ENCODE data around the gene BEST3.
"Not testable (repeated sequence)": the region's sequence is repeated elsewhere in the genome, so short reads cannot be mapped to it uniquely, and the experiment has no call there.

The BEST3 gene

GRCh38 chr12:69649529-69649928 is 49.6 kb downstream of the BEST3 start:
- DNase-seq, result no peak

DNA sequence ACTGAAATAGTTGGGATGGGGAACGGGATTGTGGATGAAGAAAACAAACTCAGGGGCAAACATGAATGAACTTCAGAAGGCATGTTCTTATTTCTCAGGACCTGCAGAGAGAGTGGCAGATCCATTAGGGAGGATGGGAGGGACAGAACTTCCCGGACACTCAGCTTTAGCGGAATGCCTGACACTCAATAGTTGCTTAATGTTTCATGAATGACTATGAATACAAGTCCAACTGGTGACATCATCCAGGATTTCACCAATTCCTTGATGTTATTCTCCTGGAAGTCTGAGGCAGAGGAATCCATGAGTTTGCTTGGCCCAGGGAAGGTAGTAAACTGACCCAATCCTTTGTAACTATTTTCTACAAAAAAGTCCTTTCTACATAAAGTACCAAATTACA is 50.6 kb downstream of the BEST3 start:
- DNase-seq, result no peak

GRCh38 chr12:69647178-69647577 is 51.9 kb downstream of the BEST3 start:
- DNase-seq, result no peak

DNA sequence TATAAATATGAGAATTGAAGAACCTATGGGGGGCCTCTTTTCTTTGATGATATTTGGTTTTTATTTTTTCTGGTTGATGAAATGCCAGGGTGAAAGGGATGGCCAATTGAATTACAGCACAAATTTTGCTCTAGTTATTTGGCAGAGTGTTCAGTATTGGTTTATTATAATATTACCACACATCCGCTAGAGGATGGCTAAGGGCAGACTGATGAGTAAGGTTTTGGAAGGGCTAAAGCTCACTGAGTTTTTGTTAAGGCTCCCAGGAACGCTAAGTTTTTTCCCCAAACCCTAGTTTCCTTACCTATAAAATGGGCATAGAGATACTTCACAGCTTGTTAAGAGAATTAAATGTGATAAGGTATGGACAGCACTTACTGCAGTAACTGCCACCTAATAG is 54.1 kb downstream of the BEST3 start:
- no peak for DNase-seq

DNA sequence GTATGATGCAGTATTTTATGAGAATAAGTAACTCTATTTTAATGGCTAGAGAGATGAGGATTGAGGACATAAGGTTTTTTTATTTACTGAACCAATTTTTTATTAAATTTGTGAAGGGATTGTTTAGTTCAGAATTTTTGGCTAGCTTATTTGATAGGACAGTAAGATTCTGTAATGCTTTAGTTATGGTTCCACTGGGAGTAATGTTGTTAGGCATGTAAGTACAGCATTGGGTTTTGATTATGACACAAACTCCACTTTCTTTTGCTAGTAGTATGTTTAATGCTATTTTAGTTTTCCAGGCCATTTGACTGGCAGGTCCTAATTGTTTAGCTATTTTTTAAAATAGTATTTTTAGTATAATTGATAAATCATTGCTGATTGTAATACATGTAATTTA is 54.6 kb downstream of the BEST3 start:
- no peak for DNase-seq

DNA sequence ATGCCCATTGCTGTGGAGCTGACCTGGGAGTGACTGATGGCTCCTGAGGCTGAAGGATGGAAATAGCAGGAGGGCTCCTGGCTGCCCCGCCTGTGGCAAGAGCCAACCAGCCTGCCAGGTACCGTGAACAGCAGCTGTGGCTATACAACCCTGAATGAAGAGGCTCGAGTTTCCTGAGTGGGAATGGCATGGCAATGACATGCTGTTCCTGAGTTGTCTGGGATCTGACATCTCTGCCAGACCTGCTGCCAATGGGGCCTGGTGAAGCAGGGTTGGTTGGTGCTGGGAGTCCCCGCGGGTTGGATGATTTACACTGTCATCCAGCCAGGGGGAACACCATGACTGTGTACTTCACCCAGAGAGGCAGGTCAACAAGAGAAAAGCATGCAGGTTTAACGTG is 56.6 kb downstream of the BEST3 start:
- no peak for DNase-seq

GRCh38 chr12:69641546-69641945 is 57.6 kb downstream of the BEST3 start:
- no peak for DNase-seq

DNA sequence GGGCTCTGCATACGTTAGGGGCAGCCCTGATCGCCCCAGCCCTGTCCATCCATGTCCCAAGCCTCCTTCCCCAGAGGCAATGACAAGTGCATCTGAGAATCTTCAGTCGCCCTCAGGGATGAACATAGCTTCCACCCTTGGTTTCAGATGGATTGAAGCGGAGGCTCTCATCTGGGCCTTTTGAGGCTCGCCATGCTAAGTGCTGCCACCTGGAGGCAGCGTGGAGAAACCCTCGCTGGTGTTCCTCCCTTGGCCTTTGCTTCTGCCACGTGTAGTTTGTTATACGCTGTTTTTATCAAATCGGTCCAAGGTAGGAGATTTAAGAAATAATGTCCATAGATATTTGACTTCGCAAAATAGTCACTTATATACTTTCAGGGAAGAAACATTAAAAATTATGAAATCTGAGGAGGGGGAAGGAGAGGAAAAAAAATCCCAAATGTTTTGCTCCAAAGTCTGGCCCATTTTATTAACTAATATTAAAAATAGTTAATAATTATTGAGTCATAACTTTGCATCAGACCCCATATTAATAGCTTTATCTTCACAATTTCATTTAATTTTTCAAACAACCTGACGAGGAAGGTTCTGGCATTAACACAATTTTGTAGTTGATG is 59.6 kb downstream of the BEST3 start:
- DNase-seq, result peak in 29 of 51 donors; percentile 3 to 70 (median 21)

- DNase-seq, result no peak
These were observed 66.0 kb downstream of the BEST3 start for GRCh38 chr12:69633061-69633460.

- no peak for DNase-seq
These were observed 68.9 kb downstream of the BEST3 start for GRCh38 chr12:69630191-69630590.

DNA sequence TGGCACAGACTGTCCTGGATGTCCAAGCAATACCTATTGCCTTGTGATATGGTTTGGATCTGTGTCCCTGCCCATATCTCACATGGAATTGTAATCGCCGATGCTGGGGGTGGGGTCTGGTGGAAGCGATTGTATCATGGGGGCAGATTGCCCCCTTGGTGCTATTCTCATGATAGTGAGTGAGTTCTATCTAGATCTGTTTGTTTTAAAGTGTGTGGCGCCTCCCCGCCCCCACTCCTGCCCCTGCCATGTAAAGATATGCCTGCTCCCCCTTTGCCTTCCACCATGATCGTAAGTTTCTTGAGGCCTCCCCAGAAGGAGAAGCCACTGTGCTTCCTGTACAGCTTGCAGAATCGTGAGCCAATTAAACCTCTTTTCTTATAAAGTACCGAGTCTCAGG is 71.6 kb downstream of the BEST3 start:
- DNase-seq, result no peak

DNA sequence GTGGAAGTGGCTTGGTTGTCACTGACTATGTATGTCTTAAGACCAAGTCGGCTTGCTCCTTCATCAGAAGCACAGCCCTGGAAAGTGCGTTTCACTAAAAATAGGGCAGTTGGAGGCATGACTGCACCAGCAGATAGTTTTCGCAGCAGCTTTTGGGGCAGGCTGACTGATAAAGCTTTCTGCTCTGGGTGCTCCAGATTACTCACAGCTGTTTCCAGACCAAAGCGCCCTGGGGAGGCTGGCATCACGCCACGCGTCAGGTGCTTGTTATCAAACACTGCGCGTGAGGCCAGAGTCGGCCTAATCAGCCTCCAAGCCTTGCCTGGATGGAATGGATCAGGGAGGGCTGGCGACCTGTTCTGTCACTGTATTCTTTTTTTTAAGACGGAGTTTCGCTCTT is 75.1 kb downstream of the BEST3 start:
- DNase-seq, result no peak

- DNase-seq, result no peak
These were observed 77.6 kb downstream of the BEST3 start for GRCh38 chr12:69621551-69621950.

DNA sequence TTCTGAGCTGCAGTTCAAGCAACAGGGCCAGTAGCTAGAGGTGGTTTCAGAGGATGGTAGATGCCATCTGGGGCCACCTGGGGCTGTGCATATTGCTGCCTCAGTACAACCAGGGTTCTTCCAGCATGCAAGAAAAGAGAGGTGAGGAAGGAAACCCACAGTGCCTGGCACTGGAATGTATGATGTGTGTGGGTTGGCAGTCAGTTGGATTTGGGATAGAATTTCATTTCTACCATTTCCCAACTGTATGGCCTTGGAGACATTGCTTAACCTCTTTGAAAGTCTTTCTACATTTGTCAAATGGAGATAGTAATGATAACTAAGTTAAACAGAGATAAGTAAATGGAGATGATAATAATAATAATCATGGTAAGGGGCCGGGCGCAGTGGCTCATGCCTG is 78.2 kb downstream of the BEST3 start:
- DNase-seq, result no peak

- no peak for DNase-seq
These were observed 79.0 kb downstream of the BEST3 start for GRCh38 chr12:69620077-69620476.

- DNase-seq, result no peak
These were observed 80.1 kb downstream of the BEST3 start for GRCh38 chr12:69619050-69619449.

- no peak for DNase-seq
These were observed 83.1 kb downstream of the BEST3 start for GRCh38 chr12:69616025-69616424.

DNA sequence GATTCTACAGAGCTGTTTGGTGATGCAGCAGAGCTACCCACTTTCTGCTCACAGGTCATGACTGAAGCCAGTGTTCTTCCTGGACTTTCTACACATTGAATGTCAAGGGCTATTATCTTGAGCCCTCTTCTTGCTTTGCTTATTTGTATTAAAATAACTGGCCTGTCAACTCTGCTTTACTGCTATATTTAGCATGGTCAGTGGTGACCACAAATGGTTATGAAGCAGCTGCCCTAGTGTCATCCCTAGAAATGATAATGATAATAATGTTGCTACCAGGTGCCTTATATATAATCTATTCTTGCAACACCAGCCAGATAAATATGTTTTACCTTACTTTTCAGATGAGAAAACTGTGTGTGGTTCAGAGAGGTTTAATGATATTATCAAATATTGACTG is 85.8 kb downstream of the BEST3 start:
- DNase-seq, result no peak

DNA sequence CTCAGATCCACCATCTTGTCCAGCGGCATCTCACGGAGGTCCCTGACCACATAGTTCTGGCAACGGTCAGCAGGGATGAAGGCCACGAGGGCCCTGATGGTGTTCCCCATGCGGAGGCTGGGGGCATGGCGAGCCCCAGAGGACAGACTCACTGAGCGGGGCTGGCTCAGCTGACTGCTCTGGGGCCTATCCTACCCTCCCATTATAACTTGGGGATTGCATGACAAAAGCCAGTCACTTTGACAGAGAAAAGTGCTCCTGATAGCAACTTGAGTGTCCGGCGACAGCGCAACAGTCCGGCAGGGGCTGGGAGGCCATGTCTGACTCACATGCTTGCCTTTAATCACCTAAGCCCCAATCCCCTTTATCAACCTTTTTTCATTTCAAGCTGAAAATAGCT is 88.4 kb downstream of the BEST3 start, which contains the start of gene LRRC10:
Gene LRRC10 (minus strand): TSS at position 179 of the 400 bp plus-strand sequence. CDS start 69 bp downstream, at position 110.
- DNase-seq, result no peak

GRCh38 chr12:69610126-69610525 is 89.0 kb downstream of the BEST3 start:
- DNase-seq, result no peak

- no peak for DNase-seq
These were observed 91.0 kb downstream of the BEST3 start for GRCh38 chr12:69608114-69608513.

DNA sequence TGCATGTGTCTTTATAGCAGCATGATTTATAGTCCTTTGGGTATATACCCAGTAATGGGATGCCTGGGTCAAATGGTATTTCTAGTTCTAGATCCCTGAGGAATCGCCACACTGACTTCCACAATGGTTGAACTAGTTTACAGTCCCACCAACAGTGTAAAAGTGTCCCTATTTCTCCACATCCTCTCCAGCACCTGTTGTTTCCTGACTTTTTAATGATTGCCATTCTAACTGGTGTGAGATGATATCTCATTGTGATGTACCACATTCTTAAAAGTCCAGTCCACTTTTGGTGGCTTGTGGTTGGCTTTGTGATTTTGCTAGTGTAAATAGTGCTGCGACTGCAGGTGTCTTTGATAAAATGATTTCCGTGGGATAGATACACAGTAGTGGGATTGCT is 94.8 kb downstream of the BEST3 start:
- not testable (repeated sequence) for DNase-seq

All from hypothalamus (tissue), 51 donors.